GM19351 (cell line): Measurements from ENCODE around the gene TICAM2.

Experiments
- ATAC-seq: cut with Tn5 transposase; IDR thresholded peaks from one replicate; pipeline ENCODE4 v1.9.1; 2021; ENCODE audit warnings: mild to moderate bottlenecking, moderate library complexity; ENCODE audit not compliant: unreplicated experiment

The TICAM2 gene

GRCh38 chr5:115573133-115573532 lies 29.1 kb downstream of the TICAM2 start:
- ATAC-seq = no peak

GRCh38 chr5:115571441-115571878 lies 30.8 kb downstream of the TICAM2 start:
- ATAC-seq = no peak

GRCh38 chr5:115568668-115569067 lies 33.6 kb downstream of the TICAM2 start:
- ATAC-seq = no peak

GRCh38 chr5:115565233-115565632 lies 37.0 kb downstream of the TICAM2 start:
- ATAC-seq = no peak

GRCh38 chr5:115561176-115561575 lies 41.1 kb downstream of the TICAM2 start:
- no peak for ATAC-seq

GRCh38 chr5:115559524-115559923 lies 42.8 kb downstream of the TICAM2 start:
- no peak for ATAC-seq

- ATAC-seq = no peak
These were observed 43.8 kb downstream of the TICAM2 start for GRCh38 chr5:115558388-115558956.

- no peak for ATAC-seq
These were observed 44.5 kb downstream of the TICAM2 start for GRCh38 chr5:115557667-115558387.

GRCh38 chr5:115556276-115556675 lies 46.0 kb downstream of the TICAM2 start:
- no peak for ATAC-seq

- ATAC-seq = no peak
These were observed 47.1 kb downstream of the TICAM2 start for GRCh38 chr5:115555084-115555633.

GRCh38 chr5:115553082-115553481 lies 49.2 kb downstream of the TICAM2 start:
- ATAC-seq = no peak

GRCh38 chr5:115551415-115551814 lies 50.9 kb downstream of the TICAM2 start:
- ATAC-seq = no peak

- ATAC-seq = no peak
These were observed 53.1 kb downstream of the TICAM2 start for GRCh38 chr5:115549154-115549553.

GRCh38 chr5:115548683-115549082 lies 53.6 kb downstream of the TICAM2 start:
- ATAC-seq = no peak

GRCh38 chr5:115545351-115545882 lies 56.9 kb downstream of the TICAM2 start:
- ATAC-seq = no peak

GRCh38 chr5:115544436-115545350 lies 57.6 kb downstream of the TICAM2 start, which contains the start of gene FEM1C:
Gene FEM1C (minus strand): TSS chr5:115544775. CDS start chr5:115543493, 1,282 bp downstream.
- ATAC-seq = peak; percentile 94

- peak; percentile 3 for ATAC-seq
These were observed 58.2 kb downstream of the TICAM2 start for GRCh38 chr5:115544043-115544435.

GRCh38 chr5:115543365-115544042 lies 58.8 kb downstream of the TICAM2 start:
- peak; percentile 29 for ATAC-seq

GRCh38 chr5:115542651-115543364 lies 59.5 kb downstream of the TICAM2 start:
- no peak for ATAC-seq

GRCh38 chr5:115542086-115542485 lies 60.2 kb downstream of the TICAM2 start:
- ATAC-seq = no peak
